Epithelial cell of esophagus (primary cell): Measurements from ENCODE around the gene DND1.
A peak's percentile ranks its signal among the peaks of the same experiment; 100 is the strongest.

ENCODE experiments used
- DNase-seq: peaks from one replicate; pipeline ENCODE4 v3.0.0; 2010; ENCODE audit warnings: low read depth
- H3K4me3 ChIP-seq: 2 replicates; pipeline ENCODE4 v1.5.1; 2011; ENCODE audit warnings: mild to moderate bottlenecking, low read length, control low read depth
- CTCF ChIP-seq: IDR thresholded peaks from 2 replicates; pipeline ENCODE4 v1.5.1; 2011; ENCODE audit warnings: low read depth, mild to moderate bottlenecking, low read length, control low read depth, inconsistent platforms; ENCODE audit not compliant: insufficient read depth; ENCODE audit errors: missing control alignments

Gene DND1

GRCh38 chr5:140707812-140708211 is 34.4 kb upstream of the DND1 start:
- DNase-seq = no peak
- H3K4me3 ChIP-seq = no peak overlapping the region
- no peak for TF ChIP-seq CTCF

GRCh38 chr5:140700177-140701144 is 27.1 kb upstream of the DND1 start, which contains the start of gene ZMAT2:
Gene ZMAT2, plus strand, starts transcription at chr5:140700447. Its CDS starts 14 bp downstream, at chr5:140700461.
- H3K4me3 ChIP-seq = peak within 1 kb of the TSS; percentile 72
- peak; percentile 99 for DNase-seq
- no peak for TF ChIP-seq CTCF

- no peak overlapping the region for H3K4me3 ChIP-seq
- no peak for TF ChIP-seq CTCF
- no peak for DNase-seq
Observed at GRCh38 chr5:140696891-140697492, 23.6 kb upstream of the DND1 start.

GRCh38 chr5:140694276-140694675 is 20.9 kb upstream of the DND1 start:
- TF ChIP-seq CTCF = no peak
- DNase-seq = no peak
- no peak overlapping the region for H3K4me3 ChIP-seq

GRCh38 chr5:140690941-140691924 is 17.9 kb upstream of the DND1 start, which contains the start of the genes HARS1 and HARS2:
Gene HARS1, minus strand, starts transcription at chr5:140691370. Its CDS starts 66 bp downstream, at chr5:140691304.
Gene HARS2, plus strand, starts transcription at chr5:140691455. Its CDS starts 194 bp downstream, at chr5:140691649.
- H3K4me3 ChIP-seq = peak within 1 kb of the TSS; percentile 85
- DNase-seq = peak; percentile 98
- no peak for TF ChIP-seq CTCF

GRCh38 chr5:140690376-140690932 is 17.1 kb upstream of the DND1 start:
- H3K4me3 ChIP-seq = peak overlapping the region; percentile 85
- no peak for TF ChIP-seq CTCF
- DNase-seq = no peak
